ENCODE results near the gene CISD3. TPM values are rescaled to one million over a fixed set of nuclear protein-coding genes. Genes with fewer than 3 reads are reported as not detected.
A peak's percentile ranks its signal among the peaks of the same experiment; 100 is the strongest.

Gene CISD3
- polyA plus RNA-seq, 4 donors = 52.4 to 186 (median 131) TPM

DNA sequence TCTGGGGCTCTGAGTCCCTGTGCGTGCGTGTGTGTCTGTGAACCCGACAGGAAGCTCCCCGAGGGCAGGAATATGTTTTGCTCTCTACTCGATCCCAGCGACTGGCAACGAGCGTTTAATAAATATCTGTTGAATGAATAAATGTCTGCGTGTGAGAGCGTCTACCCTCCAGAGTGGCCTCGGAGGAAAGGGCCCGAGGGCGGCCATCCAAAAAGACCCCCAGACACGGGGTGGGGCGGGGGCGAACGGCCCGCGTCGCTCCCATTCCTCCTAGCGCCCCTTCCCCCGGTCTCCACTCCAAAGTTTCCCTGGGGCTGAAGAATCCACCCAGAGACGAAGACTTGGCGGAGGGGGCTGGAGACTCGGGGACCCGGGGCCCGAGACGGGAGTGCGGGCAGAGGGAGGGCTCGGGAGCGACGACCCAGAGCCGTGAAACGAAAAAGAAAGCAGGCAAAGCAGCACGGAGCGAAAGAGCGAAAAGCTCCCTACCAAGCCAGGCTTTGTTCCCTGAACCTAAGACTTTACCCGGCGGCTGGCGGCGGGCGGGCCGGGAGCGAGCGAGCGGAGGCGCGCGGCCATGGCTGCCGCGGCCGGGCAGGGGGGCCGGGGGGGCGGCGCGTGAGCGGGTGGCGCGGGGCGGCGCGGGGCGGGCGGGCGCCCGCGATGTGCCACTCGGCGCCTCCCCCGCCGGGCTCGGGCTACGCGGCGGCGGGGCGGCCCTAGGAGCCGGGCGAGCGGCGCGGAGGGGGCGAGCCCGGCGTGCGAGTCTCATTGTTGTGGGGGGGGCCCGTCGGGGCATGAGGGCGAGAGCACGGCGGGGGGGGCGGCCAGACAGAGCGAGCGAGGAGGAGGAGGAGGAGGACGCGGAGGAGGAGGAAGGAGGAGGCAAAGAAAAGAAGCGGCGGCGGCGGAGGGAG lies 25.3 kb upstream of the CISD3 start, which contains the start of gene MLLT6:
MLLT6 (plus strand) TSS at position 668 of the 917 bp plus-strand sequence. CDS start 360 bp downstream, outside the sequence.
- H3K27ac ChIP-seq (ENCODE audit: low read depth in 1 of 3, low read length in 2 of 3) = peak within 1 kb of the TSS; percentile 94 to 98 (median 97)
- 0 to 1% (median 1%) methylated on average over 54 to 100 of the region's 100 CpGs for WGBS, 3 donors
- no peak for FAIRE-seq
- DNase-seq = peak; percentile 79 to 90
- no peaks in the 10 kb centered on the region for H3K27me3 ChIP-seq (ENCODE audit: control insufficient read depth in 3 of 3, insufficient read depth in 3 of 3, low read length in 3 of 3)
- peaks cover 2 to 25% (median 2%) of the 10 kb centered on the region in 3 donors for H3K4me1 ChIP-seq (ENCODE audit: control insufficient read depth in 3 of 3, insufficient read depth in 2 of 3, low read depth in 1 of 3, low read length in 2 of 3)
- peaks cover 0 to 27% (median 0%) of the 10 kb centered on the region in 3 donors for H3K36me3 ChIP-seq (ENCODE audit: control insufficient read depth in 3 of 3, insufficient read depth in 2 of 3, low read depth in 1 of 3, low read length in 3 of 3)
- peak within 1 kb of the TSS; percentile 90 to 91 (median 90) for H3K4me3 ChIP-seq (ENCODE audit: low read depth in 1 of 3, low read length in 3 of 3)
- no peaks in the 10 kb centered on the region for H3K9me3 ChIP-seq (ENCODE audit: control insufficient read depth in 2 of 2, insufficient read depth in 1 of 2, low read depth in 1 of 2, low read length in 1 of 2)

DNA sequence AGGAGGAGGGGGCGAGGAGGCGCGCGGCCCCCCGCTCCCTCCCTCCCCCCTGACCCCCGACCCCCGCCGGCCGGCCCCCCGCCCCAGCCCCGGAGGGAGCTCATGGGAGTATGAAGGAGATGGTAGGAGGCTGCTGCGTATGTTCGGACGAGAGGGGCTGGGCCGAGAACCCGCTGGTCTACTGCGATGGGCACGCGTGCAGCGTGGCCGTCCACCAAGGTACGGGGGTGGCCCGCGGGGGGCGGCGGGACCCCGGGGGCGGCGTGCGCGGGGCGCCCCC lies 24.7 kb upstream of the CISD3 start:
- H3K9me3 ChIP-seq (ENCODE audit: control insufficient read depth in 2 of 2, insufficient read depth in 1 of 2, low read depth in 1 of 2, low read length in 1 of 2) = no peaks in the 10 kb centered on the region
- no peaks in the 10 kb centered on the region for H3K27me3 ChIP-seq (ENCODE audit: control insufficient read depth in 3 of 3, insufficient read depth in 3 of 3, low read length in 3 of 3)
- peak overlapping the region; percentile 82 to 91 (median 90) for H3K4me3 ChIP-seq (ENCODE audit: low read depth in 1 of 3, low read length in 3 of 3)
- H3K27ac ChIP-seq (ENCODE audit: low read depth in 1 of 3, low read length in 2 of 3) = peak overlapping the region in 2 of 3 donors; percentile 35 to 70
- H3K36me3 ChIP-seq (ENCODE audit: control insufficient read depth in 3 of 3, insufficient read depth in 2 of 3, low read depth in 1 of 3, low read length in 3 of 3) = peaks cover 0 to 33% (median 0%) of the 10 kb centered on the region in 3 donors
- DNase-seq (no peak), FAIRE-seq (no peak)
- 0% methylated on average over 3 to 32 of the region's 32 CpGs for WGBS, 3 donors
- peaks cover 2 to 25% (median 2%) of the 10 kb centered on the region in 3 donors for H3K4me1 ChIP-seq (ENCODE audit: control insufficient read depth in 3 of 3, insufficient read depth in 2 of 3, low read depth in 1 of 3, low read length in 2 of 3)

DNA sequence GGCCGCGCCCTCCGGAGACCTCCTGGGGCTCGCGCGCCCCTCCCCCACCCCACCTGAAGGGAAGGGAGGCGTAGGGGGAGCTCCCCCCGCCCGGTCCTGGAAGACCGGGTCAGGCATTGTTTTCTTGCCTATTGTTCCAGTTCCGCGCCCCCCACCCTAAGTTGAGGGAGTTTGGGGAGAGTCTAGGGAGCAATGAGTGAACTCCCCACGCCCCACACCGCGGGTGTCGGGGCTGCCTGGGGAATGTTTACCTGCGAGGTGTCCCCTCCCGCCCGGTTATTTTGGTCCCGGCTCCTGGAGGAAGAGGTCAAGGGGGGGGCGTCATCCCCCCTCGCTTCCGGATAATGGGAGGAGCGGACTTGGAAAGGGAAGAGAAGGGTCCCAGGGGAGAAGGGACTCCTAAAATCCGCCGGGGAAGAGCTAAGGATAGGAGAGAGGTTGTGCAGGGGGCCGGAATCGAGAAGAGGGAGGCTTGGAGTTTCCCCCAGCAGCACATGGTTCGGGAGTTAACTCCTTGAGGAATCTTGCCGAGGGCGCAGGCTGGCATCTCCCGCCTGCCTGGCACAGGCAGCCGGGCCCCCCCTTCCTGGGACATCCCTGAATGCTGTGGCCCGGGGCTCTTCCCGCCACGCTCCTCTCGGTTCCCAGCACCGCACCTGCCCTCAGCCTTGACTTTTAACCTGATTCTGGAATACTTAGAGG lies 24.2 kb upstream of the CISD3 start:
- H3K4me3 ChIP-seq (ENCODE audit: low read depth in 1 of 3, low read length in 3 of 3) = peak overlapping the region; percentile 82 to 91 (median 90)
- FAIRE-seq (no peak), DNase-seq (peak; percentile 32 to 62)
- H3K4me1 ChIP-seq (ENCODE audit: control insufficient read depth in 3 of 3, insufficient read depth in 2 of 3, low read depth in 1 of 3, low read length in 2 of 3) = peaks cover 2 to 23% (median 2%) of the 10 kb centered on the region in 3 donors
- H3K9me3 ChIP-seq (ENCODE audit: control insufficient read depth in 2 of 2, insufficient read depth in 1 of 2, low read depth in 1 of 2, low read length in 1 of 2) = no peaks in the 10 kb centered on the region
- no peaks in the 10 kb centered on the region for H3K27me3 ChIP-seq (ENCODE audit: control insufficient read depth in 3 of 3, insufficient read depth in 3 of 3, low read length in 3 of 3)
- 0 to 1% (median 0%) methylated on average over 30 to 38 of the region's 38 CpGs for WGBS, 3 donors
- H3K36me3 ChIP-seq (ENCODE audit: control insufficient read depth in 3 of 3, insufficient read depth in 2 of 3, low read depth in 1 of 3, low read length in 3 of 3) = peaks cover 0 to 37% (median 0%) of the 10 kb centered on the region in 3 donors
- H3K27ac ChIP-seq (ENCODE audit: low read depth in 1 of 3, low read length in 2 of 3) = peak overlapping the region; percentile 59 to 70 (median 65)

DNA sequence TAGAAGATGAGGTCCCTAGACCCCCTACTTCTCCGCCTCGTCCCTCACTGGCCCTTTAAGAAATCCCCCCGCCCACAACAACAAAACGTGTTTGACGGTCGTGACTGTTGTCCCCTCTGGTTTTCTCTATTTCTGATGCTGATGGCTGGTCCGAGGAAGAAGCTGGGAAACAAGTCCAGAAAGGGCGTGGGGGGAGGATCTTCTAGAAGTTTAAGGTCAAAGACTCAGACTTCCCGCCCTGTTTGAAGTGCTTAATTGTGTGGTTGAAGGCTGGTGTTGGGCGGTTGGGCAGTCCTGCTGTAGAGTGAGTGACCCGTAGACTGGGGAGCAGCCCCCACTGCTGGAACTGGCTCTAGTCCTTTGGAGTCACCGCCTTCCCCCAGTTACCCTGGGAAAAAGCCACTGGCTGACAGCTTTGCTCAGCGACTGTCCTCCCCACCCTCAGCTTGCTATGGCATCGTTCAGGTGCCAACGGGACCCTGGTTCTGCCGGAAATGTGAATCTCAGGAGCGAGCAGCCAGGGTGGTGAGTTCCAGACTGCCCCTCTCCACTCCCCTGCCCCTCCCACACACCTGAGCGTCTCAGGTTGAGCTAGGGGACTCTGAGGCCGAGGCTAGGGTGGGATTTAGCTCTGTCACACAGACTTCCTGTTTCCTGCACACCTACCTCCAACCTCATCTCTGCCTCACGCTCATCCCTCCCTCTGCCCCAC lies 23.5 kb upstream of the CISD3 start:
- H3K36me3 ChIP-seq (ENCODE audit: control insufficient read depth in 3 of 3, insufficient read depth in 2 of 3, low read depth in 1 of 3, low read length in 3 of 3) = peaks cover 0 to 45% (median 0%) of the 10 kb centered on the region in 3 donors
- H3K27ac ChIP-seq (ENCODE audit: low read depth in 1 of 3, low read length in 2 of 3) = peak overlapping the region; percentile 59 to 70 (median 65)
- WGBS, 3 donors = 4 to 10% (median 7%) methylated on average over 20 of the region's 20 CpGs
- H3K27me3 ChIP-seq (ENCODE audit: control insufficient read depth in 3 of 3, insufficient read depth in 3 of 3, low read length in 3 of 3) = no peaks in the 10 kb centered on the region
- DNase-seq (peak; percentile 39 to 45), FAIRE-seq (no peak)
- H3K9me3 ChIP-seq (ENCODE audit: control insufficient read depth in 2 of 2, insufficient read depth in 1 of 2, low read depth in 1 of 2, low read length in 1 of 2) = no peaks in the 10 kb centered on the region
- peak overlapping the region; percentile 82 to 91 (median 90) for H3K4me3 ChIP-seq (ENCODE audit: low read depth in 1 of 3, low read length in 3 of 3)
- peaks cover 0 to 16% (median 0%) of the 10 kb centered on the region in 3 donors for H3K4me1 ChIP-seq (ENCODE audit: control insufficient read depth in 3 of 3, insufficient read depth in 2 of 3, low read depth in 1 of 3, low read length in 2 of 3)

DNA sequence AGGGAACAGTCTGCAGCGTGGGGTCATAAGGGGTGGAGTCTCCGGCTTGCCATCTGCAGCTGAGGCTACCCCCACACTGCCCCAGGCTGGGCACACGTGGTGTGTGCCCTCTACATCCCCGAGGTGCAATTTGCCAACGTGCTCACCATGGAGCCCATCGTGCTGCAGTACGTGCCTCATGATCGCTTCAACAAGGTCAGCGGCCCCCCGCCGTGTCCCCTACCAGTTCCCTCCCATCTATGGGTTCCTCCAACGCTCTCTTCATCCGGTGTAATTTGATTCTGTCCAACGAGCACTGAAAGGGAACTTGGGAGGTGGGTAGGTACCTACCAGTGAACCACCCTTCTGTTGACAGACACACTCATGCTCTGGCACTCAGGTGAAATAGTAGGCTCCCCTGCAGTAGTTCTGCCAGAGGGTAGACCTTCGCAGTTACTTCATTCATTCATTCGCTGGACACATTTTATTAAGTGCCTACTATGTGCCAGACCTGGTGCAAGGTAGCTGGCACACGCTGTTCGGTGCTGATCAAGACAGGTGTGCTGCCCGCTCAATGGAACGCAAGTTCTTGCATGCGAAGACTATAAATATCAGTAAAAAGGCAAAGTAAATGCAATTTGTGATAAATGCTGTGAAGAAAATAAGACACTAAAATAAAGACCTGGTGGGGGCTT lies 22.3 kb upstream of the CISD3 start:
- H3K4me3 ChIP-seq (ENCODE audit: low read depth in 1 of 3, low read length in 3 of 3) = no peak overlapping the region
- whole genome bisulfite sequencing, 3 donors = 80 to 85% (median 80%) methylated on average over 21 of the region's 21 CpGs
- no peak overlapping the region for H3K27ac ChIP-seq (ENCODE audit: low read depth in 1 of 3, low read length in 2 of 3)

DNA sequence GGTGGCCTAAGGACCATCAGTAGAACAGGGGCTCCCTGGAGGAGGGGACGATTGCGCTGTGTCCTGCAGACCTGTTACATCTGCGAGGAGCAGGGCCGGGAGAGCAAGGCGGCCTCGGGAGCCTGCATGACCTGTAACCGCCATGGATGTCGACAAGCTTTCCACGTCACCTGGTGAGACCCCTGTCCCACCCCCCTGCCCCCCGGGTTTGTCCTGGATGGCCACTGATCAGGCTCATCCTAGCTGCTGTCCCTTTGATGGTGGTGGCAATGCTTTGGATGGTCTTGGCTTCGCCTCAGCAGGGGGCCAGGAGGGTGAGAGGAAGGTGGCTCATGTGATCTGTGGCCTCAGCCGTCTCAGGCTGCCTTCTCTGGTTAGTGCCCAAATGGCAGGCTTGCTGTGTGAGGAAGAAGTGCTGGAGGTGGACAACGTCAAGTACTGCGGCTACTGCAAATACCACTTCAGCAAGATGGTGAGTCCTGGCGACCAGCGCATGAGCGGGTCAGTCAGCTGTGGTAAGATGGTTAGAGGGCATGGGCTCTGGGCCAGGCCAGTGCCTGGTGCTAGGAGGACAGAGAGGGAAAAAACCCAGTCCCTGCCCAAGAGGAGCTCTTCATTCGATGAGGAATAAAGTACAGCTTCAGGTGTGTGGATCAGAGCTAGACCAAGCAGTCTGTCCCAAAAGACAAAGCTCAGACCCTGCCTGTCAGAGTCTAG lies 20.9 kb upstream of the CISD3 start:
- no peak for DNase-seq
- Histone ChIP-seq H3K4me1 (ENCODE audit: control insufficient read depth in 3 of 3, insufficient read depth in 2 of 3, low read depth in 1 of 3, low read length in 2 of 3) (peaks cover 0 to 2% (median 0%) of the 10 kb centered on the region in 3 donors), H3K27ac (ENCODE audit: low read depth in 1 of 3, low read length in 2 of 3) (no peak overlapping the region), H3K9me3 (ENCODE audit: control insufficient read depth in 2 of 2, insufficient read depth in 1 of 2, low read depth in 1 of 2, low read length in 1 of 2) (no peaks in the 10 kb centered on the region), H3K36me3 (ENCODE audit: control insufficient read depth in 3 of 3, insufficient read depth in 2 of 3, low read depth in 1 of 3, low read length in 3 of 3) (peaks cover 0 to 71% (median 10%) of the 10 kb centered on the region in 3 donors), H3K4me3 (ENCODE audit: low read depth in 1 of 3, low read length in 3 of 3) (no peak overlapping the region), H3K27me3 (ENCODE audit: control insufficient read depth in 3 of 3, insufficient read depth in 3 of 3, low read length in 3 of 3) (no peaks in the 10 kb centered on the region)
- FAIRE-seq = no peak
- WGBS, 3 donors = 87 to 90% (median 89%) methylated on average over 13 to 18 of the region's 18 CpGs

More for the DNA sequence above, 22.3 kb upstream of the CISD3 start:
- no peak for FAIRE-seq
- Histone ChIP-seq H3K36me3 (ENCODE audit: control insufficient read depth in 3 of 3, insufficient read depth in 2 of 3, low read depth in 1 of 3, low read length in 3 of 3) (peaks cover 0 to 56% (median 3%) of the 10 kb centered on the region in 3 donors), H3K9me3 (ENCODE audit: control insufficient read depth in 2 of 2, insufficient read depth in 1 of 2, low read depth in 1 of 2, low read length in 1 of 2) (no peaks in the 10 kb centered on the region), H3K4me1 (ENCODE audit: control insufficient read depth in 3 of 3, insufficient read depth in 2 of 3, low read depth in 1 of 3, low read length in 2 of 3) (peaks cover 0 to 10% (median 0%) of the 10 kb centered on the region in 3 donors), H3K27me3 (ENCODE audit: control insufficient read depth in 3 of 3, insufficient read depth in 3 of 3, low read length in 3 of 3) (no peaks in the 10 kb centered on the region)
- DNase-seq = no peak

DNA sequence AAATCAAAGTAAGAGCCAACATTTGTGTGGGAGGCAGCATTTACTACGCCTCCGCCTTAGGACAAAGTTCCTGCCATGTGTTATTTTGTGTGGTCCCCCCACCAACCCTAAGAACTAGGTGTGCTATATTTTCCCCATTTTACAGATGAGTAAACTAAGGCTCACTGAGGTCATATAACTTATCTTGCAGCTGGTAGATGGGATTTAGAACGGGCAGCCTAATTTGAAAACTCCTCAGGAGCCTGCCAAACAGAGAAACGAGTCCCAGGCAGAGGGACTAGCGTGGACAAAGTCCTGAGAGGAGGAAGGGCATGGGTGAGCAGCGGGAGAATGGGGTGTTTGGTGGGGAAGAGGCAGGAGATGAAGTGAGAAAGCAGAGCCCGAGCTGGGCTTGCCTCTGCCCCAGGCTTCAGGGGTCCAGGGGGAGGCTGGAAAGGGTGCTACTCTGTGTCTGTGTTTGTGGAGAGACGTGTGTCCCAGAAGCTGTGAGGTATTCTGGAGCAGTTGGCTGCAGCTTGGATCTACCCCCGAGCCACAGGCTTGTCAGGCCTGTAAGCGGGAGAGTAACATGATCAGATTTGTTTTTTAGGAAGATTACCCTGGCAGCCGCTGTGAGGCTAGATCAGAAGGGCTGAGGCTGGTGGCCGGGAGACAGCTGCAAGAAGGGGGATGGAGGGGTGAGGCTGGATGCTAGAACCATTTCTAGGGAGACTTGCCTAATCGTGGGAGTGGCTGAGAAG lies 20.1 kb upstream of the CISD3 start:
- WGBS, 3 donors = 76 to 78% (median 77%) methylated on average over 13 of the region's 13 CpGs
- H3K4me3 ChIP-seq (ENCODE audit: low read depth in 1 of 3, low read length in 3 of 3) = no peak overlapping the region

More for the DNA sequence above, 20.1 kb upstream of the CISD3 start:
- Histone ChIP-seq H3K4me1 (ENCODE audit: control insufficient read depth in 3 of 3, insufficient read depth in 2 of 3, low read depth in 1 of 3, low read length in 2 of 3) (no peaks in the 10 kb centered on the region), H3K27me3 (ENCODE audit: control insufficient read depth in 3 of 3, insufficient read depth in 3 of 3, low read length in 3 of 3) (no peaks in the 10 kb centered on the region), H3K27ac (ENCODE audit: low read depth in 1 of 3, low read length in 2 of 3) (no peak overlapping the region), H3K9me3 (ENCODE audit: control insufficient read depth in 2 of 2, insufficient read depth in 1 of 2, low read depth in 1 of 2, low read length in 1 of 2) (no peaks in the 10 kb centered on the region), H3K36me3 (ENCODE audit: control insufficient read depth in 3 of 3, insufficient read depth in 2 of 3, low read depth in 1 of 3, low read length in 3 of 3) (peaks cover 0 to 78% (median 13%) of the 10 kb centered on the region in 3 donors)
- FAIRE-seq = no peak
- no peak for DNase-seq
